Trophoblast cell (in vitro differentiated cells and primary cell): ENCODE data around the gene GLP2R.

Experiments
- DNase-seq, 2 donors: peaks; one replicate each; pipeline ENCODE4 v3.0.0-alpha.2; 2016
- H2AFZ ChIP-seq: 2 replicates; pipeline ENCODE4 v1.6.1; 2013; ENCODE audit warnings: low read length, moderate library complexity, mild to moderate bottlenecking; ENCODE audit not compliant: insufficient read depth, poor library complexity
- H2AK5ac ChIP-seq: 2 replicates; pipeline ENCODE4 v1.6.1; 2013; ENCODE audit warnings: mild to moderate bottlenecking, low read length
- H2BK120ac ChIP-seq: 2 replicates; pipeline ENCODE4 v1.6.1; 2013; ENCODE audit warnings: low read length, mild to moderate bottlenecking, moderate library complexity; ENCODE audit not compliant: insufficient read depth, poor library complexity
- H2BK12ac ChIP-seq: 2 replicates; pipeline ENCODE4 v1.6.1; 2013; ENCODE audit warnings: mild to moderate bottlenecking, low read length, moderate library complexity
- H2BK5ac ChIP-seq: 2 replicates; pipeline ENCODE4 v1.6.1; 2013; ENCODE audit warnings: low read length, low read depth, moderate library complexity, mild to moderate bottlenecking; ENCODE audit not compliant: poor library complexity
- H3K14ac ChIP-seq: 2 replicates; pipeline ENCODE4 v1.6.1; 2013; ENCODE audit warnings: mild to moderate bottlenecking, low read length
- H3K18ac ChIP-seq: 2 replicates; pipeline ENCODE4 v1.6.1; 2013; ENCODE audit warnings: mild to moderate bottlenecking, low read length
- H3K23ac ChIP-seq: 2 replicates; pipeline ENCODE4 v1.6.1; 2013; ENCODE audit warnings: low read length
- H3K27ac ChIP-seq: 2 replicates; pipeline ENCODE4 v1.5.1; 2013; ENCODE audit warnings: low read depth, mild to moderate bottlenecking, inconsistent platforms, low read length, moderate library complexity
- H3K27me3 ChIP-seq: 2 replicates; pipeline ENCODE4 v1.6.1; 2013; ENCODE audit warnings: inconsistent platforms, mild to moderate bottlenecking, low read length, moderate library complexity; ENCODE audit not compliant: insufficient read depth
- H3K36me3 ChIP-seq, 2 experiments: 1 replicate in 1 of 2; 2 replicates in 1 of 2; pipeline ENCODE4 v1.6.1; 2013; ENCODE audit warnings: low read length in 2 of 2, mild to moderate bottlenecking in 2 of 2, moderate library complexity in 1 of 2; ENCODE audit not compliant: insufficient read depth in 2 of 2, control insufficient read depth in 1 of 2
- H3K4ac ChIP-seq: 2 replicates; pipeline ENCODE4 v1.6.1; 2013; ENCODE audit warnings: low read depth, mild to moderate bottlenecking, low read length, moderate library complexity
- H3K4me1 ChIP-seq, 2 experiments: 1 replicate in 1 of 2; 2 replicates in 1 of 2; pipeline ENCODE4 v1.6.1; 2013; ENCODE audit warnings: low read length in 2 of 2, mild to moderate bottlenecking in 2 of 2, moderate library complexity in 1 of 2; ENCODE audit not compliant: insufficient read depth in 2 of 2, control insufficient read depth in 1 of 2
- H3K4me2 ChIP-seq: 2 replicates; pipeline ENCODE4 v1.6.1; 2013; ENCODE audit warnings: inconsistent platforms, mild to moderate bottlenecking, low read length, moderate library complexity
- H3K4me3 ChIP-seq: 2 replicates; pipeline ENCODE4 v1.5.1; 2013; ENCODE audit warnings: mild to moderate bottlenecking, low read depth, low read length, inconsistent platforms
- H3K79me1 ChIP-seq: one replicate; pipeline ENCODE4 v1.6.1; 2013; ENCODE audit warnings: low read length
- H3K79me2 ChIP-seq: 2 replicates; pipeline ENCODE4 v1.6.1; 2013; ENCODE audit warnings: low read length, mild to moderate bottlenecking; ENCODE audit not compliant: control insufficient read depth, insufficient read depth, poor library complexity
- H3K9ac ChIP-seq: 2 replicates; pipeline ENCODE4 v1.6.1; 2013; ENCODE audit warnings: mild to moderate bottlenecking, low read length
- H3K9me3 ChIP-seq: 2 replicates; pipeline ENCODE4 v1.6.1; 2013; ENCODE audit warnings: low read depth, mild to moderate bottlenecking, control low read depth, inconsistent platforms, low read length; ENCODE audit not compliant: insufficient read depth
- H4K12ac ChIP-seq: 2 replicates; pipeline ENCODE4 v1.6.1; 2013; ENCODE audit warnings: low read depth, mild to moderate bottlenecking, low read length, moderate library complexity
- H4K8ac ChIP-seq: 2 replicates; pipeline ENCODE4 v1.6.1; 2013; ENCODE audit warnings: low read depth, mild to moderate bottlenecking, low read length, moderate library complexity
- H4K91ac ChIP-seq: one replicate; pipeline ENCODE4 v1.6.1; 2013; ENCODE audit warnings: low read depth, mild to moderate bottlenecking, low read length, moderate library complexity
- WGBS: extraction: QIAGEN DNeasy Blood & Tissue Kit; methylation state at CpG from one replicate; pipeline ENCODE4 v1.1.7; 2013; ENCODE audit warnings: missing lambda C conversion rate; ENCODE audit not compliant: insufficient read length, insufficient coverage; ENCODE audit errors: extremely low coverage; 5-methylcytosine and 5-hydroxymethylcytosine counted together

GLP2R gene

GRCh38 chr17:9830711-9831110 lies 5.0 kb downstream of the GLP2R start:
- Histone ChIP-seq H3K79me1 (peaks cover 3% of the 10 kb centered on the region), H3K4me1 (peaks cover 0 to 10% of the 10 kb centered on the region in 2 experiments), H3K79me2 (no peaks in the 10 kb centered on the region), H3K4me3 (no peak overlapping the region), H2BK5ac (no peak overlapping the region), H3K4ac (no peak overlapping the region), H3K9me3 (peaks cover 2% of the 10 kb centered on the region), H4K8ac (no peak overlapping the region), H3K18ac (no peak overlapping the region), H3K27ac (no peak overlapping the region), H3K23ac (no peak overlapping the region), H4K12ac (no peak overlapping the region), H3K14ac (no peak overlapping the region), H4K91ac (no peak overlapping the region), H2AK5ac (no peak overlapping the region), H3K36me3 (no peaks in the 10 kb centered on the region), H3K4me2 (no peak overlapping the region), H2AFZ (no peak overlapping the region), H2BK120ac (no peak overlapping the region), H2BK12ac (no peak overlapping the region), H3K9ac (no peak overlapping the region), H3K27me3 (no peaks in the 10 kb centered on the region)
- DNase-seq: no peak
- no CpG with 5 or more reads among the region's 2 CpGs for WGBS

GRCh38 chr17:9833922-9834321 lies 8.2 kb downstream of the GLP2R start:
- Histone ChIP-seq H3K4me1 (peaks cover 2 to 3% of the 10 kb centered on the region in 2 experiments), H3K36me3 (no peaks in the 10 kb centered on the region), H4K91ac (no peak overlapping the region), H3K18ac (no peak overlapping the region), H3K9me3 (peaks cover 2% of the 10 kb centered on the region), H2BK12ac (no peak overlapping the region), H3K27me3 (no peaks in the 10 kb centered on the region), H2BK5ac (no peak overlapping the region), H4K12ac (no peak overlapping the region), H3K4ac (no peak overlapping the region), H3K27ac (no peak overlapping the region), H3K4me3 (no peak overlapping the region), H3K79me2 (no peaks in the 10 kb centered on the region), H4K8ac (no peak overlapping the region), H3K14ac (no peak overlapping the region), H2AK5ac (no peak overlapping the region), H3K9ac (no peak overlapping the region), H3K79me1 (peaks cover 3% of the 10 kb centered on the region), H2BK120ac (no peak overlapping the region), H2AFZ (no peak overlapping the region), H3K23ac (no peak overlapping the region), H3K4me2 (no peak overlapping the region)
- no peak for DNase-seq
- WGBS: no CpG with 5 or more reads among the region's 4 CpGs

GRCh38 chr17:9837551-9838471 lies 12.1 kb downstream of the GLP2R start:
- Histone ChIP-seq H3K4ac (no peak overlapping the region), H3K36me3 (no peaks in the 10 kb centered on the region), H2AK5ac (no peak overlapping the region), H2BK5ac (no peak overlapping the region), H3K4me2 (no peak overlapping the region), H3K18ac (no peak overlapping the region), H3K4me1 (peaks cover 2 to 3% of the 10 kb centered on the region in 2 experiments), H4K91ac (no peak overlapping the region), H3K14ac (no peak overlapping the region), H3K9me3 (peaks cover 2% of the 10 kb centered on the region), H4K8ac (no peak overlapping the region), H3K27me3 (no peaks in the 10 kb centered on the region), H3K9ac (no peak overlapping the region), H4K12ac (no peak overlapping the region), H2BK120ac (no peak overlapping the region), H3K79me2 (no peaks in the 10 kb centered on the region), H3K4me3 (no peak overlapping the region), H2BK12ac (no peak overlapping the region), H3K79me1 (peaks cover 3% of the 10 kb centered on the region), H2AFZ (no peak overlapping the region), H3K23ac (no peak overlapping the region), H3K27ac (no peak overlapping the region)
- DNase-seq: peak in 1 of 2 donors; percentile 23
- no CpG with 5 or more reads among the region's 11 CpGs for WGBS

- no peak overlapping the region for H2BK120ac ChIP-seq
- no peak for DNase-seq
- WGBS: no CpG with 5 or more reads among the region's 4 CpGs
Observed at GRCh38 chr17:9839433-9839832, 13.7 kb downstream of the GLP2R start.

More at GRCh38 chr17:9839433-9839832, 13.7 kb downstream of the GLP2R start:
- no peaks in the 10 kb centered on the region for H3K79me2 ChIP-seq
- H3K9ac ChIP-seq: no peak overlapping the region
- H3K4me2 ChIP-seq: no peak overlapping the region
- H3K18ac ChIP-seq: no peak overlapping the region
- H3K14ac ChIP-seq: no peak overlapping the region
- no peak overlapping the region for H4K12ac ChIP-seq
- peaks cover 3% of the 10 kb centered on the region for H3K79me1 ChIP-seq
- peaks cover 2% of the 10 kb centered on the region for H3K9me3 ChIP-seq
- H3K27ac ChIP-seq: no peak overlapping the region
- no peak overlapping the region for H4K8ac ChIP-seq
- no peaks in the 10 kb centered on the region for H3K27me3 ChIP-seq
- H3K36me3 ChIP-seq: no peaks in the 10 kb centered on the region
- H2BK5ac ChIP-seq: no peak overlapping the region
- no peak overlapping the region for H2AFZ ChIP-seq
- H3K4ac ChIP-seq: no peak overlapping the region
- H4K91ac ChIP-seq: no peak overlapping the region
- no peak overlapping the region for H3K23ac ChIP-seq
- no peak overlapping the region for H3K4me3 ChIP-seq
- no peak overlapping the region for H2AK5ac ChIP-seq
- H3K4me1 ChIP-seq: peaks cover 2 to 3% of the 10 kb centered on the region in 2 experiments
- no peak overlapping the region for H2BK12ac ChIP-seq
